IMR-90 (cell line): ENCODE measurements around the gene CKAP4. TPM values are rescaled to one million over a fixed set of nuclear protein-coding genes. Genes with fewer than 3 reads are reported as not detected.

ENCODE experiments used
- ATAC-seq: fragments of 200-7000 bp; cut with Tn5 transposase; 2 replicates; pipeline ENCODE4 v1.9.1; 2020; ENCODE audit warnings: low read depth, mild to moderate bottlenecking, moderate library complexity
- BruUV-seq: library from RNA; stranded (reverse); fragments of 400-500 nt; replicated peaks from 2 replicates; lab custom pipeline; 2021; lab: Mats Ljungman, UMichigan
- CTCF ChIA-PET: fragments of 300-600 bp; formaldehyde crosslinking; extraction: SDS; loops from one replicate; lab custom pipeline; 2021; ENCODE audit warnings: antibody characterized with exemption; lab: Yijun Ruan, JAX
- POLR2A ChIA-PET: fragments of 300-600 bp; sonication (Branson Sonifier 250); formaldehyde crosslinking; loops from one replicate; lab custom pipeline; 2022; ENCODE audit warnings: antibody characterized with exemption; ENCODE audit not compliant: unreplicated experiment; lab: Charles Lee
- DNase-seq: peaks from one replicate; pipeline ENCODE4 v3.0.0; 2013
- H2AFZ ChIP-seq: replicated peaks from 2 replicates; pipeline ENCODE3; 2013; ENCODE audit warnings: low read length, mild to moderate bottlenecking; ENCODE audit not compliant: poor library complexity
- H2AK5ac ChIP-seq: 2 replicates; pipeline ENCODE4 v1.6.1; 2013; ENCODE audit warnings: low read depth, low read length, inconsistent platforms
- H2AK9ac ChIP-seq: replicated peaks from 2 replicates; pipeline ENCODE3; 2013; ENCODE audit warnings: mild to moderate bottlenecking, low read depth, low read length, moderate library complexity; ENCODE audit not compliant: poor library complexity
- H2BK120ac ChIP-seq: 2 replicates; pipeline ENCODE4 v1.6.1; 2013; ENCODE audit warnings: low read depth, low read length, inconsistent platforms
- H2BK15ac ChIP-seq: 3 replicates; pipeline ENCODE4 v1.6.1; 2013; ENCODE audit warnings: low read depth, low read length, inconsistent platforms
- H2BK20ac ChIP-seq: 2 replicates; pipeline ENCODE4 v1.6.1; 2013; ENCODE audit warnings: low read depth, mild to moderate bottlenecking, inconsistent platforms, low read length, moderate library complexity
- H2BK5ac ChIP-seq: 2 replicates; pipeline ENCODE4 v1.6.1; 2013; ENCODE audit warnings: mild to moderate bottlenecking, low read depth, low read length, inconsistent platforms; ENCODE audit not compliant: poor library complexity, severe bottlenecking
- H3K14ac ChIP-seq: replicated peaks from 2 replicates; pipeline ENCODE4 v1.6.1; 2013; ENCODE audit warnings: low read depth, low read length, inconsistent platforms
- H3K18ac ChIP-seq: 2 replicates; pipeline ENCODE4 v1.6.1; 2013; ENCODE audit warnings: low read depth, low read length, control low read depth
- H3K23ac ChIP-seq: 2 replicates; pipeline ENCODE4 v1.6.1; 2013; ENCODE audit warnings: low read depth, low read length, inconsistent platforms
- H3K27ac ChIP-seq: 2 replicates; pipeline ENCODE4 v1.5.1; 2013; ENCODE audit warnings: mild to moderate bottlenecking, control low read depth, low read length; ENCODE audit not compliant: insufficient read depth
- H3K27me3 ChIP-seq: 2 replicates; pipeline ENCODE4 v1.6.1; 2013; ENCODE audit warnings: low read length; ENCODE audit not compliant: control insufficient read depth, insufficient read depth
- H3K36me3 ChIP-seq: 2 replicates; pipeline ENCODE4 v1.6.1; 2013; ENCODE audit warnings: low read length, mixed read lengths; ENCODE audit not compliant: control insufficient read depth, insufficient read depth
- H3K4ac ChIP-seq: 2 replicates; pipeline ENCODE4 v1.6.1; 2013; ENCODE audit warnings: low read depth, low read length, inconsistent platforms
- H3K4me1 ChIP-seq: 2 replicates; pipeline ENCODE4 v1.6.1; 2013; ENCODE audit warnings: low read length, mixed read lengths; ENCODE audit not compliant: control insufficient read depth, insufficient read depth
- H3K4me2 ChIP-seq: 2 replicates; pipeline ENCODE4 v1.6.1; 2013; ENCODE audit warnings: low read depth, mild to moderate bottlenecking, control low read depth, low read length, moderate library complexity
- H3K4me3 ChIP-seq: 2 replicates; pipeline ENCODE4 v1.5.1; 2013; ENCODE audit warnings: low read depth, mild to moderate bottlenecking, control low read depth, low read length, moderate library complexity; ENCODE audit not compliant: insufficient read depth
- H3K56ac ChIP-seq: 2 replicates; pipeline ENCODE4 v1.6.1; 2013; ENCODE audit warnings: low read length, inconsistent platforms; ENCODE audit not compliant: insufficient read depth; ENCODE audit errors: extremely low read depth
- H3K79me1 ChIP-seq, 2 experiments: 2 replicates each; pipeline ENCODE4 v1.6.1; 2013; ENCODE audit warnings: low read length in 2 of 2, inconsistent platforms in 1 of 2, low read depth in 1 of 2
- H3K9ac ChIP-seq: 2 replicates; pipeline ENCODE4 v1.6.1; 2013; ENCODE audit warnings: low read depth, low read length, control low read depth
- H3K9me1 ChIP-seq: 2 replicates; pipeline ENCODE4 v1.6.1; 2013; ENCODE audit warnings: low read length, inconsistent platforms; ENCODE audit not compliant: insufficient read depth
- H3K9me3 ChIP-seq: 2 replicates; pipeline ENCODE4 v1.6.1; 2013; ENCODE audit warnings: low read length; ENCODE audit not compliant: control insufficient read depth, insufficient read depth
- H4K20me1 ChIP-seq: 2 replicates; pipeline ENCODE4 v1.6.1; 2013; ENCODE audit warnings: low read length, inconsistent platforms; ENCODE audit not compliant: insufficient read depth
- H4K5ac ChIP-seq: 2 replicates; pipeline ENCODE4 v1.6.1; 2013; ENCODE audit warnings: mild to moderate bottlenecking, low read depth, low read length, control low read depth
- H4K8ac ChIP-seq, 2 experiments: 2 replicates each; pipeline ENCODE4 v1.6.1; 2013; ENCODE audit warnings: low read depth in 2 of 2, low read length in 2 of 2, control low read depth in 1 of 2, inconsistent platforms in 1 of 2
- H4K91ac ChIP-seq: 2 replicates; pipeline ENCODE4 v1.6.1; 2013; ENCODE audit warnings: low read depth, low read length, inconsistent platforms; ENCODE audit not compliant: insufficient read depth
- BHLHE40 ChIP-seq: fragments of 150-350 bp; IDR thresholded peaks from 2 replicates; pipeline ENCODE4 v1.6.1; 2016; ENCODE audit warnings: mild to moderate bottlenecking, low read depth, low read length
- CEBPB ChIP-seq: IDR thresholded peaks from 2 replicates; pipeline ENCODE4 v1.6.1; 2012; ENCODE audit warnings: low read depth, low read length, improper control_type of control experiment
- CHD1 ChIP-seq: IDR thresholded peaks from 2 replicates; pipeline ENCODE4 v1.6.1; 2012; ENCODE audit warnings: low read depth, low read length, improper control_type of control experiment
- CTCF ChIP-seq: conservative IDR thresholded peaks from 2 replicates; pipeline ENCODE4 v1.5.1; 2012; ENCODE audit warnings: mild to moderate bottlenecking, low read depth, low read length, improper control_type of control experiment
- ELK1 ChIP-seq: fragments of 150-350 bp; IDR thresholded peaks from 2 replicates; pipeline ENCODE4 v1.6.1; 2016; ENCODE audit warnings: low read depth, mild to moderate bottlenecking, low read length, moderate library complexity, borderline replicate concordance
- FOS ChIP-seq: fragments of 150-350 bp; IDR thresholded peaks from 2 replicates; pipeline ENCODE4 v1.6.1; 2016; ENCODE audit warnings: low read depth, low read length
- MAFK ChIP-seq: IDR thresholded peaks from 2 replicates; pipeline ENCODE4 v1.6.1; 2012; ENCODE audit warnings: low read depth, low read length, improper control_type of control experiment
- MAZ ChIP-seq: IDR thresholded peaks from 2 replicates; pipeline ENCODE4 v1.6.1; 2012; ENCODE audit warnings: low read depth, mild to moderate bottlenecking, low read length, improper control_type of control experiment, moderate library complexity, borderline replicate concordance
- MXI1 ChIP-seq: IDR thresholded peaks from 2 replicates; pipeline ENCODE4 v1.6.1; 2012; ENCODE audit warnings: low read depth, mild to moderate bottlenecking, low read length, moderate library complexity, borderline replicate concordance
- NFE2L2 ChIP-seq: fragments of 150-350 bp; IDR thresholded peaks from 2 replicates; pipeline ENCODE4 v1.6.1; 2016; ENCODE audit warnings: low read depth, mild to moderate bottlenecking, low read length
- POLR2A ChIP-seq: IDR thresholded peaks from 2 replicates; pipeline ENCODE4 v1.6.1; 2012; ENCODE audit warnings: mild to moderate bottlenecking, low read depth, low read length
- RAD21 ChIP-seq: IDR thresholded peaks from 2 replicates; pipeline ENCODE4 v1.6.1; 2012; ENCODE audit warnings: low read length, improper control_type of control experiment
- RCOR1 ChIP-seq: IDR thresholded peaks from 2 replicates; pipeline ENCODE4 v1.6.1; 2012; ENCODE audit warnings: mild to moderate bottlenecking, low read length, improper control_type of control experiment; ENCODE audit not compliant: insufficient replicate concordance
- RFX5 ChIP-seq: IDR thresholded peaks from 2 replicates; pipeline ENCODE4 v1.8.0; 2012; ENCODE audit warnings: low read depth, mild to moderate bottlenecking, low read length, moderate library complexity
- SMC3 ChIP-seq: fragments of 150-350 bp; IDR thresholded peaks from 2 replicates; pipeline ENCODE4 v1.6.1; 2016; ENCODE audit warnings: low read depth, mild to moderate bottlenecking, antibody characterized with exemption, low read length, moderate library complexity
- USF2 ChIP-seq: fragments of 150-350 bp; IDR thresholded peaks from 2 replicates; pipeline ENCODE4 v1.6.1; 2017; ENCODE audit warnings: mild to moderate bottlenecking, antibody characterized with exemption, low read length, low read depth
- WGBS, 2 experiments: methylation state at CpG; one replicate each; pipeline versions ENCODE4 v1.1.5 to v1.1.7; 2013; ENCODE audit warnings: missing lambda C conversion rate in 2 of 2; ENCODE audit not compliant: insufficient read length in 1 of 2; ENCODE audit errors: extremely low coverage in 2 of 2; 5-methylcytosine and 5-hydroxymethylcytosine counted together
- dilution Hi-C: fragments of 300-500 bp; cut with HindIII; formaldehyde crosslinking; loops from one replicate; pipeline ENCODE4 v1.14.3; 2018; ENCODE audit warnings: low sequenced_read_pairs; ENCODE audit not compliant: unreplicated experiment
- in situ Hi-C: fragments of 300-500 bp; cut with MboI; formaldehyde crosslinking; loops from 3 replicates; pipeline ENCODE4 v1.14.3; 2019; ENCODE audit warnings: low sequenced_read_pairs, inconsistent platforms, mixed read lengths
- intact Hi-C: fragments of 100-400 bp; cut with micrococcal nuclease; formaldehyde crosslinking; loops from 2 replicates; pipeline ENCODE4 v1.10.0; 2022
- polyA plus RNA-seq, 3 experiments: library from polyadenylated mRNA; depleted of rRNA; stranded (reverse); fragments of >200 nt; gene quantifications; 2 replicates each; pipeline ENCODE4 v1.2.3, GENCODE V29; 2012; ENCODE audit warnings: low replicate concordance in 1 of 3
- total RNA-seq: library from RNA; depleted of rRNA; stranded (reverse); fragments of >200 nt; gene quantifications from 2 replicates; pipeline ENCODE4 v1.2.3, GENCODE V29; 2012

Gene CKAP4
- total and polyA plus RNA-seq, 2 of the 4 experiments (the other 2 are of a cell fraction) = 94.5 to 297 TPM

- H3K4me2 ChIP-seq = no peak overlapping the region
- DNase-seq (no peak), ATAC-seq (no peak)
- no peak overlapping the region for H3K4me3 ChIP-seq
- no peaks in the 10 kb centered on the region for H3K9me3 ChIP-seq
- H2AK9ac ChIP-seq = no peak overlapping the region
- no peak overlapping the region for H3K27ac ChIP-seq
- no peak overlapping the region for H2BK5ac ChIP-seq
- dilution Hi-C loops (no loop called here), in situ Hi-C loops (loop anchor here (10.0 kb wide), 1 partner anchor 675 kb away; no protein-coding TSS in a partner anchor), intact Hi-C loops (no loop called here)
- H4K20me1 ChIP-seq = peaks cover 85% of the 10 kb centered on the region
- no peak overlapping the region for H3K9ac ChIP-seq
- H3K9me1 ChIP-seq = peaks cover 34% of the 10 kb centered on the region
- CTCF ChIA-PET = interaction anchor here (1.0 kb wide), 1 partner anchor 13 kb away, joined by 4 read pairs; no protein-coding TSS in a partner anchor
- BruUV-seq = no TSS peak
- TF ChIP-seq MAFK = no peak
- TF ChIP-seq CHD1 = no peak
- TF ChIP-seq CEBPB = no peak
- TF ChIP-seq ELK1 = no peak
- no peak for TF ChIP-seq NFE2L2
- TF ChIP-seq RFX5 = no peak
- no peak for TF ChIP-seq POLR2A
- TF ChIP-seq RCOR1 = no peak
- no peak for TF ChIP-seq SMC3
- no peak for TF ChIP-seq USF2
- TF ChIP-seq CTCF = no peak
- no peak for TF ChIP-seq RAD21
- TF ChIP-seq MAZ = no peak
- TF ChIP-seq MXI1 = no peak
- TF ChIP-seq FOS = no peak
- TF ChIP-seq BHLHE40 = no peak
- H2BK15ac ChIP-seq = no peak overlapping the region
- H4K91ac ChIP-seq = no peak overlapping the region
- no peak overlapping the region for H3K18ac ChIP-seq
- H3K14ac ChIP-seq = no peak overlapping the region
- H2BK20ac ChIP-seq = no peak overlapping the region
- H3K79me1 ChIP-seq = peaks cover 44 to 85% of the 10 kb centered on the region in 2 experiments
- H2AK5ac ChIP-seq = no peak overlapping the region
- H3K27me3 ChIP-seq = no peaks in the 10 kb centered on the region
- no peak overlapping the region for H3K23ac ChIP-seq
- H3K4me1 ChIP-seq = peaks cover 7% of the 10 kb centered on the region
- POLR2A ChIA-PET = interaction anchor here (0.7 kb wide), 1 partner anchor 9 kb away, joined by 3 read pairs; no protein-coding TSS in a partner anchor
- no peak overlapping the region for H3K4ac ChIP-seq
- H3K56ac ChIP-seq = no peak overlapping the region
- no CpG with 5 or more reads among the region's 12 CpGs for WGBS, 2 experiments
- H4K8ac ChIP-seq = no peak overlapping the region
- H4K5ac ChIP-seq = no peak overlapping the region
- peaks cover 47% of the 10 kb centered on the region for H3K36me3 ChIP-seq
- no peak overlapping the region for H2AFZ ChIP-seq
- no peak overlapping the region for H2BK120ac ChIP-seq
These were observed 7.9 kb downstream of the CKAP4 start for GRCh38 chr12:106239951-106240335.
